K562 (cell line): ENCODE measurements around the gene HVCN1. TPM values are rescaled to one million over a fixed set of nuclear protein-coding genes. Genes with fewer than 3 reads are reported as not detected.

Experiments used
- BCL6 ChIP-seq: fragments of 250-450 bp; sonication (Bioruptor Pico); IDR thresholded peaks from 2 replicates; pipeline ENCODE4 v1.4.0; 2020
- CXXC5 ChIP-seq: fragments of 250-450 bp; sonication (Bioruptor Pico); IDR thresholded peaks from 2 replicates; pipeline ENCODE4 v1.8.0; 2022; ENCODE audit warnings: inconsistent platforms, mild to moderate bottlenecking, moderate library complexity
- FOXO4 ChIP-seq: fragments of 450-650 bp; formaldehyde crosslinking; IDR thresholded peaks from 2 replicates; pipeline ENCODE4 v1.4.0; 2020; ENCODE audit warnings: mild to moderate bottlenecking, moderate library complexity
- IRF2 ChIP-seq: sonication (generic); formaldehyde crosslinking; IDR thresholded peaks from 2 replicates; pipeline ENCODE4 v1.8.1; 2022; ENCODE audit warnings: mild to moderate bottlenecking, missing genetic modification reagents
- MBD2 ChIP-seq: sonication (generic); IDR thresholded peaks from 2 replicates; pipeline ENCODE4 v1.6.1; 2016; ENCODE audit warnings: low read depth, borderline replicate concordance
- MGA ChIP-seq: fragments of 450-650 bp; IDR thresholded peaks from 2 replicates; pipeline ENCODE4 v1.6.1; 2016; ENCODE audit warnings: mild to moderate bottlenecking, moderate library complexity
- SOX6 ChIP-seq: fragments of 450-650 bp; IDR thresholded peaks from 2 replicates; pipeline ENCODE4 v1.6.1; 2014; ENCODE audit warnings: mild to moderate bottlenecking
- SREBF2 ChIP-seq: sonication (generic); formaldehyde crosslinking; IDR thresholded peaks from 2 replicates; pipeline ENCODE4 v1.4.0; 2020; ENCODE audit warnings: mild to moderate bottlenecking, missing genetic modification reagents
- SUPT5H ChIP-seq: fragments of 450-650 bp; IDR thresholded peaks from 2 replicates; pipeline ENCODE4 v1.6.1; 2016
- VEZF1 ChIP-seq: fragments of 200-800 bp; sonication (Bioruptor generic); IDR thresholded peaks from 2 replicates; pipeline ENCODE4 v1.6.1; 2017; ENCODE audit warnings: missing genetic modification characterization, missing compliant biosample characterization
- ZFP1 ChIP-seq: fragments of 450-650 bp; formaldehyde crosslinking; IDR thresholded peaks from 2 replicates; pipeline ENCODE4 v1.4.0; 2020; ENCODE audit warnings: mild to moderate bottlenecking, mixed read lengths
- ZNF668 ChIP-seq: fragments of 250-450 bp; sonication (Bioruptor Pico); IDR thresholded peaks from 2 replicates; pipeline ENCODE4 v1.8.0; 2022; ENCODE audit warnings: mild to moderate bottlenecking, inconsistent platforms
- polyA plus RNA-seq, 8 experiments: library from polyadenylated mRNA; depleted of rRNA in 4 of 8; stranded (reverse) in 5 of 8; unstranded in 3 of 8; fragments of >200 nt; fragmentation: Nextera tagmentation in 2 of 8; fragmentation: Illumina TruSeq in 1 of 8; extraction: Ambion mirVana in 2 of 8; extraction: Trizol in 1 of 8; gene quantifications; 2 replicates each; pipeline versions ENCODE4 v1.2.1 to v1.2.3, GENCODE V29; 2011 to 2014; ENCODE audit warnings: inconsistent platforms in 1 of 8, missing spikeins in 1 of 8
- total RNA-seq, 7 experiments: library from RNA; depleted of rRNA in 6 of 7; stranded (reverse); fragments of >200 nt in 6 of 7; fragmentation: Illumina TruSeq in 2 of 7; extraction: Trizol in 2 of 7; gene quantifications; 2 replicates each; pipeline versions ENCODE4 v1.2.1 to v1.2.3, GENCODE V29; 2011 to 2021; ENCODE audit warnings: low replicate concordance in 1 of 7

The HVCN1 gene
- total and polyA plus RNA-seq, 9 of the 15 experiments (the other 6 are each of a cell fraction or from before 2014, with no cell fraction given), result 0.21 to 1.4 (median 0.74) TPM

GRCh38 chr12:110699591-110700445 is 10.9 kb upstream of the HVCN1 start (continued):
- TF ChIP-seq SUPT5H (no peak), IRF2 (CRISPR knock-in tag) (no peak), FOXO4 (CRISPR knock-in tag) (no peak), ZNF668 (CRISPR knock-in tag) (no peak), ZFP1 (CRISPR knock-in tag) (no peak), MGA (peak; percentile 62), MBD2 (no peak), SOX6 (peak; percentile 58; the same call in 1 of the 2 replicates), VEZF1 (CRISPR knock-in tag) (no peak; the same call in 1 of the 2 replicates), BCL6 (no peak), CXXC5 (CRISPR knock-in tag) (peak; percentile 58; the same call in 1 of the 2 replicates), SREBF2 (CRISPR knock-in tag) (no peak)
